Panc1 (cell line): ENCODE data around the gene NEURL4. TPM values are rescaled to one million over a fixed set of nuclear protein-coding genes. Genes with fewer than 3 reads are reported as not detected.

Source experiments
- ATAC-seq: fragments of 200-7000 bp; cut with Tn5 transposase; 2 replicates; pipeline ENCODE4 v1.9.1; 2020; ENCODE audit warnings: mild to moderate bottlenecking, moderate library complexity
- BruUV-seq: library from RNA; stranded (reverse); fragments of 400-500 nt; replicated peaks from 2 replicates; lab custom pipeline; 2021; lab: Mats Ljungman, UMichigan
- CTCF ChIA-PET: fragments of 300-600 bp; sonication (Branson Sonifier 250); formaldehyde crosslinking; loops from one replicate; lab custom pipeline; 2022; ENCODE audit warnings: antibody characterized with exemption; lab: Charles Lee
- POLR2A ChIA-PET: fragments of 300-600 bp; sonication (Branson Sonifier 250); formaldehyde crosslinking; loops from one replicate; lab custom pipeline; 2022; ENCODE audit warnings: antibody characterized with exemption; lab: Charles Lee
- DNase-seq: peaks from one replicate; pipeline ENCODE4 v3.0.0-alpha.2; 2010; ENCODE audit warnings: low read depth, low spot score
- H3K27ac ChIP-seq: 2 replicates; pipeline ENCODE4 v1.5.1; 2011; ENCODE audit warnings: mild to moderate bottlenecking, low read length, inconsistent platforms
- H3K27me3 ChIP-seq: fragments of 200-500 bp; sonication (Bioruptor generic); 2 replicates; pipeline ENCODE4 v1.6.0; 2014; ENCODE audit warnings: low read length, inconsistent platforms; ENCODE audit not compliant: control insufficient read depth, insufficient read depth
- H3K36me3 ChIP-seq: fragments of 200-500 bp; sonication (Bioruptor generic); 2 replicates; pipeline ENCODE4 v1.5.1; 2014; ENCODE audit warnings: inconsistent platforms, mild to moderate bottlenecking, low read length, moderate library complexity; ENCODE audit not compliant: control insufficient read depth, insufficient read depth
- H3K4me1 ChIP-seq: 2 replicates; pipeline ENCODE4 v1.5.1; 2011; ENCODE audit warnings: inconsistent platforms, mild to moderate bottlenecking, low read length, moderate library complexity; ENCODE audit not compliant: control insufficient read depth, insufficient read depth
- H3K4me3 ChIP-seq, 2 experiments: 2 replicates each; pipeline ENCODE4 v1.5.1; 2011 to 2012; ENCODE audit warnings: low read depth in 2 of 2, low read length in 2 of 2, mild to moderate bottlenecking in 2 of 2, inconsistent platforms in 1 of 2, moderate library complexity in 1 of 2
- H3K9me3 ChIP-seq: fragments of 200-500 bp; sonication (Bioruptor generic); 2 replicates; pipeline ENCODE4 v1.5.1; 2014; ENCODE audit warnings: low read depth, mild to moderate bottlenecking, inconsistent platforms, low read length, moderate library complexity; ENCODE audit not compliant: control insufficient read depth, insufficient read depth
- CTCF ChIP-seq: fragments of 450-650 bp; IDR thresholded peaks from 2 replicates; pipeline ENCODE4 v1.5.1; 2017; ENCODE audit warnings: mild to moderate bottlenecking
- POLR2AphosphoS5 ChIP-seq: IDR thresholded peaks from 2 replicates; pipeline ENCODE4 v1.6.1; 2012; ENCODE audit warnings: mild to moderate bottlenecking, low read depth, low read length, moderate library complexity
- REST ChIP-seq, 2 experiments: IDR thresholded peaks; 2 replicates each; pipeline ENCODE4 v1.6.1; 2011 to 2012; ENCODE audit warnings: low read depth in 2 of 2, control low read depth in 1 of 2, low read length in 1 of 2, mild to moderate bottlenecking in 1 of 2, moderate library complexity in 1 of 2; ENCODE audit not compliant: insufficient read depth in 1 of 2
- SIN3A ChIP-seq: IDR thresholded peaks from 2 replicates; pipeline ENCODE4 v1.6.1; 2012; ENCODE audit warnings: low read depth, mild to moderate bottlenecking, low read length, moderate library complexity, borderline replicate concordance; ENCODE audit not compliant: insufficient read depth
- TCF7L2 ChIP-seq: IDR thresholded peaks from 2 replicates; pipeline ENCODE4 v1.6.1; 2011; ENCODE audit warnings: mild to moderate bottlenecking, low read depth, low read length, inconsistent platforms
- in situ Hi-C: cut with HindIII; loops from 2 replicates; pipeline ENCODE4 v1.10.0; 2016; ENCODE audit warnings: low sequenced_read_pairs, low pct_unique_long_range_greater_than_20kb
- intact Hi-C: fragments of 100-400 bp; cut with micrococcal nuclease; formaldehyde crosslinking; loops from one replicate; pipeline ENCODE4 v1.10.0; 2022; ENCODE audit not compliant: unreplicated experiment
- total RNA-seq: library from RNA; stranded (reverse); gene quantifications from one replicate; pipeline ENCODE4 v1.2.1, GENCODE V29; 2021; ENCODE audit not compliant: unreplicated experiment

Gene NEURL4
- total RNA-seq, 1 experiment from 2014 or later: 58.9 TPM

GRCh38 chr17:7294614-7295153, 34.5 kb downstream of the NEURL4 start, which contains the start of gene YBX2:
TSS of gene YBX2 (minus strand) at chr17:7294639. CDS start at chr17:7294500, 139 bp downstream.
- intact Hi-C loops: no loop called here
- H3K27me3 ChIP-seq: no peaks in the 10 kb centered on the region
- H3K9me3 ChIP-seq: no peaks in the 10 kb centered on the region
- no peak for TF ChIP-seq CTCF
- TF ChIP-seq POLR2AphosphoS5: no peak
- no peak for TF ChIP-seq TCF7L2
- no peak for TF ChIP-seq REST (IDR thresholded peaks at IDR 0.05; ENCODE audit: insufficient read depth in 1 of 2, low read depth in 2 of 2, low read length in 1 of 2)
- TF ChIP-seq SIN3A: 0 out of 2 replicates have a peak, but pooled peaks have one; percentile 39
- in situ Hi-C loops: no loop called here
- H3K27ac ChIP-seq: peak within 1 kb of the TSS; percentile 68
- ATAC-seq (peak; percentile 89), DNase-seq (no peak)
- ChIA-PET CTCF (no interaction called here), POLR2A (no interaction called here)
- peak within 1 kb of the TSS; percentile 41 to 56 for H3K4me3 ChIP-seq
- H3K36me3 ChIP-seq: no peaks in the 10 kb centered on the region
- BruUV-seq: no TSS peak
- peaks cover 17% of the 10 kb centered on the region for H3K4me1 ChIP-seq

- in situ Hi-C loops (no loop called here), intact Hi-C loops (no loop called here)
- peak overlapping the region; percentile 33 to 38 for H3K4me3 ChIP-seq
- ChIA-PET CTCF (no interaction called here), POLR2A (interaction anchor here (0.5 kb wide), 1 partner anchor 14 kb away, joined by 3 read pairs; no protein-coding TSS in a partner anchor)
- H3K36me3 ChIP-seq: no peaks in the 10 kb centered on the region
- H3K4me1 ChIP-seq: peaks cover 17% of the 10 kb centered on the region
- DNase-seq: no peak
- no TSS peak for BruUV-seq
- H3K27ac ChIP-seq: peak overlapping the region; percentile 44; the same call in 1 of the 2 replicates
- no peaks in the 10 kb centered on the region for H3K9me3 ChIP-seq
- ATAC-seq: peak; percentile 4; the same call in 1 of the 2 replicates
- H3K27me3 ChIP-seq: no peaks in the 10 kb centered on the region
- TF ChIP-seq TCF7L2: no peak
- TF ChIP-seq SIN3A: no peak
- TF ChIP-seq REST (IDR thresholded peaks at IDR 0.05; ENCODE audit: insufficient read depth in 1 of 2, low read depth in 2 of 2, low read length in 1 of 2): no peak
- no peak for TF ChIP-seq CTCF
- no peak for TF ChIP-seq POLR2AphosphoS5
Observed at GRCh38 chr17:7293816-7294613, 35.1 kb downstream of the NEURL4 start.
